A673 (cell line): ENCODE data around the gene HNRNPH3.

ENCODE experiments used
- CTCF ChIP-seq: fragments of 300-800, 200-600 bp; sonication (generic); conservative IDR thresholded peaks from 2 replicates; pipeline ENCODE4 v1.5.1; 2017; ENCODE audit warnings: low read depth, mild to moderate bottlenecking, antibody characterized with exemption, low read length, moderate library complexity, mixed read lengths
- EZH2 ChIP-seq: fragments of 200-600 bp; sonication (generic); IDR thresholded peaks from 2 replicates; pipeline ENCODE4 v1.6.1; 2017; ENCODE audit warnings: borderline replicate concordance, low read depth, mild to moderate bottlenecking, mixed read lengths, antibody characterized with exemption, low read length; ENCODE audit not compliant: poor library complexity, severe bottlenecking

GRCh38 chr10:68318331-68319059 is 13.4 kb upstream of the HNRNPH3 start:
- TF ChIP-seq CTCF: no peak
- TF ChIP-seq EZH2: no peak
